HG03159 (cell line): ENCODE data around the gene MKX.
"Not testable (repeated sequence)": the region's sequence is repeated elsewhere in the genome, so short reads cannot be mapped to it uniquely, and the experiment has no call there.

Experiments
- ATAC-seq: cut with Tn5 transposase; IDR thresholded peaks from one replicate; pipeline ENCODE4 v1.9.1; 2021; ENCODE audit warnings: mild to moderate bottlenecking, moderate library complexity; ENCODE audit not compliant: unreplicated experiment

MKX gene

DNA sequence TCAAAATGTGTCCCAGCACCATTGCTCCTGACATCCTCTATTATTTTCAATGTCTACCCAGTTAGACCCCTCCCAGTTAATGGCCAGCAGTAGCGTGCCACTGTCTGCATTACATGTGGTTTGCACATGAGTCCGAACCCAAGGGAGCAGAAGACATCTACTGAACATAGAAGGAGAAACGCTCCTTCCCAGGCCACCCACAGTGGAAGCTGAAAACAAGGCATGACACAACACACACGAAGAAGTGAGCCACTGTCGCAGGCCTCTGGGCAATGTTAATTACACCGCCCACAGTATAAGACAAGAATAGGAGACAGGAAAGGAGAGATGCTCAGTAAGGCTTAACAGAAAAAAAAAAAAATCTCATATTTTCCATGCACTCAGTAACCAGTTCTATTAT lies 50.5 kb downstream of the MKX start:
- no peak for ATAC-seq

DNA sequence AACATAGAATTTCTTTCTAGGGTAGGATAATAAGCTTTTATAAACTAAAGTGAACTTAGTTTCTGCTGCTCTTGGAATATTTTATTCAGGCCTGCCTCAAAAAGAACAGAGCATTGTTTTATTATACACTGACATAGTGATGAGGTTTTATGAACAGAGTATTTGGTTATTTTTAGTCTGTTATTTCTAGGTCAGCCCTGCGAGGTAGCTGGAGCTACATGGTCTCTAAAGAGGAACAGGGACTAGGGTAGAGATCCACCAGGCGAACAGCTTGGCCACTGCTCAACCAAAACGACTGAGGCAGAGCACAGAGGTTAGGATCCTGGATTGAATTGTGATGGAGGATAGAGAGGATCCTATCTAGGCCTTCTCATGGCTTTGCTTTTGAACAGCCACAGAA lies 53.0 kb downstream of the MKX start:
- no peak for ATAC-seq

DNA sequence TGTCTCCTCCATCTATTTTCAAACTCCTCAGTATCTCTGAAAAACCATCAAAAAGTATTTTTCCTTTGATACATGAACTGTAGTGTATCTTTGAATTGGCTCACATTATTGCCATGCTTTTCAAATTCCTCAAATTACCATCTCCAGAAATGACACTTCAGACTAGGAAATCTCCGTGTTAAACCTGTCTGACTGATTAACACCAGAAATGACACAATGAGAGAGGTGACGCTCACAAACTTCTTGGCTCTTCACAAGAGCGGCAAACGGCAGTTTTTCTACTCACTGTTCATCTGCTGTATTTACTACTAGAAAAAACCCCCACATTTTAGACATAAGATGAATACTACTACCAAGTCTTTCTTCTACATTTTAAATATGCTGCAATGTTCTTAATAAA lies 56.6 kb downstream of the MKX start:
- no peak for ATAC-seq

DNA sequence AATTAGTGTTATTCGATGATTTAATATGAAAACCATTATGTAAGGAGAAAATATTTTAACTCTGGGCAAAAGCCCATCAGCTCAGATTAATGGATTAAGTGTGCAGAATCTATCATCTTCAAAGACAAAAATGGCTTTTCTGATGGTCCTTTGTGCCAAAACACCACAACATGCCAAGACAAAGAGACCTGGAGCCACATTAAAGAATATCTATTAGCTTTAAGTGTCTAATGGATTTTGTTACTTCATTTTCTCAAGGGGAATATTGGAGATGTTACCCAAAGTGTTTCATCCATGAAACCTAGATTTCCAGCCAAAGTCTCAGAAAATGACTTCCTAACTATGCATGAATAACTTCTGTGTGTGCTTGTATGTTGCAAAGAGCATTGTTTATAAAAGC lies 57.3 kb downstream of the MKX start:
- no peak for ATAC-seq

DNA sequence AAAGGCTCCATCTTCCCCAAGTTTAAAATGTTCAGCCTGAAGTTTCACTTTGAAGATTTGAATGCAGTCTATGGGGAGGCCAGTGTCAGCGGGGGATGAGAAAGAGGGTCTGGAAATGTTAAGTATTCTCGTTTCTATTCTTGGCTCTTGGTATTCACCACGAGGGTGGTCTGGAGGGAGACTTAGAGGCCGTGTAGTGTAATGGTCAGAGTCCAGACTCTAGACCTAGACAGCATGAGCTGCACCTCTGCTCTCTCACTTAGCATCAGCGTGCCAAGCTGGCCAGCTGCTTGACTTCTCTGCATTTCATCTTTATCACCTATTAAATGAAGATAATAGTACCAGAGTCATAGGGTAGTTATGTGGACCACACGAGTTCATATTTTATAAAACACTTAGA lies 57.9 kb downstream of the MKX start:
- ATAC-seq: no peak

DNA sequence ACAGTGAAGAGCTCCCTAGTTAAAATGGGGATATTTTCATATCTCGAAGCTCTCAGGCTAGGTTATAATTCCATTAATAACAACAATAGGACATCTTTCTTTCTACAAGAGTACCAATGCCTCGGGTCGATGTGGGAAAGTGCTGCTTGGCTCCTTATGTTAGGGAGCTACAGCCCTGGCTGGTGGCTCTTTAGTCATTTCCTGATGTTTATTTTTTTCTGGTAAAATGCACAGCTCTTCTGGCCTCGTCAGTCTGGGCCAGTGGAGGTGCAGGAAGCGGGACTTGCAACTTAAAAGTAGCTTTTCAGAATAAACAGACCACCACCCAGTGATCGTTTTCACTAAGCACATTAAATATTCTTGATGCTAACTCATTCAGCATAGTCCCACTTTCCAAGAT lies 58.3 kb downstream of the MKX start:
- no peak for ATAC-seq

DNA sequence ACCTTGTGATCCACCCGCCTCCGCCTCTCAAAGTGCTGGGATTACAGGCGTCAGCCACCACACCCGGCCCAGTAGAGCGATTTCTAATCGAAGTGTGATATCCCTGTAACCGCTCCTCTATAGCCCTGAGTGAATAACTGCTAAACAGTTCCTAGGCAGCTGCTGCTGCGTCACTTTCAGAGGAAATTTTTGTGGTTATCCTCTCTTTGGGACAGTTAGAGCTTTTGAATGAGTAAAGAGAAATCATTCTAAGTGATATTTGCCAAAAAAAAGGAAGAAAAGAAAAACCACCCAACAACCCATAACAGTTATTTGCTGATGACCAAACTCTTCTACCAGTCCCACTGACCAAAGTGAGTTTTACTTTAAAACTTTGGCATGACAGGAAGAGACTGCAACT lies 59.9 kb downstream of the MKX start:
- no peak for ATAC-seq

DNA sequence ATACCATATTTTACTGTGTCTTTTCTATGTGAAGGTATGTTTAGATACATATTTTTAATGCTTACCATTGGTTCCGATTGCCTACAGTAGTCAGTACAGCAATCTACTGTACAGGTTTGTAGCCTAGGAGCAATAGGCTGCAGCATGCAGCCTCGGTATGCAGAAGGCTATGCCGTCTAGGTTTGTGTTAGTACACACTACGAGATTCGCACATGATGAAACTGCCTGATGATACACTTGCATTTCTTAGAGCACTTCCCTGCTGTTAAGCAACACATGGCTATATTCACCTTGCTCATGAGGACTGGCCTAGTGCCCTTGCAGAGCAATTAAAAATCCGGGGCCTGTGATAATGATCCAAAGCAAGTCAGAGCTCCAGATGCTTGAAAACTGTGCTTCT lies 62.4 kb downstream of the MKX start:
- ATAC-seq: no peak

DNA sequence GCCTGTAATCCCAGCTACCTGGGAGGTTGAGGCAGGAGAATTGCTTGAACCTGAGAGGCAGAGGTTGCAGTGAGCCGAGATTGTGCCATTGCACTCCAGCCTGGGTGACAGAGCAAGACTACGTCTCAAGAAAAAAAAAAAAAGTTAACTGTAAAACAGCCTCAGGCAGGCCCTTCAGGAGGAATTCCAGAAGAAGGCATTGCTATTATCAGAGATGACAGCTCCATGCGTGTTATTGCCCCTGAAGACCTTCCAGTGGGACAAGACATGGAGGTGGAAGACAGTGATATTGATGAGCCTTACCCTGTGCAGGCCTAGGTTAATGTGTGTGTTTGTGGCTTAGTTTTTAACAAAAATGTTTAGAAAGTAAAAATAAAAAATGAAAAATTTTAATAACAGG lies 63.8 kb downstream of the MKX start:
- ATAC-seq: not testable (repeated sequence)

DNA sequence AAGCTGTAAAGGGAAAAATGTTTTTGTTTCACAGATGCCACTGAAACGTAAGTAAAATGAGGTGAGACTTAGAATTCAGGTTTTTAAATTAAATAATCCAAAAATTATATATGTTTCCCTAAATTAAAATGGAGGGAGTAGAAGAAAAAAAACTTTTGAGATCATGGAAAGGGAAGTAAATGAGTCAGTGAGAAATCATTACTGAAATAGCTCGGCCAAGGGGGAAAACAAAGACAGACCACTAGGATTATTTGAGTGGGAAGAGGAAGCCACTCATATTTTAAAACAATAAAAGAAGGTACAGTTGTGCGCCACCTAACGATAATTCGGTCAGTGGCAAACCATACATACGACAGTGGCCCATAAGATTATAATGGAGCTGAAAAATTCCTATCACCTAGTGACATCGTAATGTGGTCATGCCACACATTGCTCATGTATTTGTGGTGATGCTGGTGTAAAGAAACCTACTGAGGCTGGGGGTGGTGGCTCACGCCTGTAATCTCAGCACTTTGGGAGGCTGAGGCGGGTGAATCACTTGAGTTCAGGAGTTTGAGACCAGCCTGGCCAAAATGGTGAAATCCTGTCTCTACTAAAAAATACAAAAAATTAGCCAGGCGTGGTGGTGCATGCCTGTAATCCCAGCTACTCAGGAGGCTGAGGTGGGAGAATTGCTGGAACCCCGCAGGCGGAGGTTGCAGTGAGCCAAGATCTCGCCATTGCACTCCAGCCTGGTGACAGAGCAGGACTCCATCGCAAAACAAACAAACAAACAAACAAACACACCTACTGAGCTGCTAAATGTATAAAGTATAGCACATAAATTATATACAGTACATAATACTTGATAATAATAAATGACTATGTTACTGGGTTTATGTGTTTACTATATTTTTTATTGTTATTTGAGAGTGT lies 64.7 kb downstream of the MKX start:
- ATAC-seq: no peak

DNA sequence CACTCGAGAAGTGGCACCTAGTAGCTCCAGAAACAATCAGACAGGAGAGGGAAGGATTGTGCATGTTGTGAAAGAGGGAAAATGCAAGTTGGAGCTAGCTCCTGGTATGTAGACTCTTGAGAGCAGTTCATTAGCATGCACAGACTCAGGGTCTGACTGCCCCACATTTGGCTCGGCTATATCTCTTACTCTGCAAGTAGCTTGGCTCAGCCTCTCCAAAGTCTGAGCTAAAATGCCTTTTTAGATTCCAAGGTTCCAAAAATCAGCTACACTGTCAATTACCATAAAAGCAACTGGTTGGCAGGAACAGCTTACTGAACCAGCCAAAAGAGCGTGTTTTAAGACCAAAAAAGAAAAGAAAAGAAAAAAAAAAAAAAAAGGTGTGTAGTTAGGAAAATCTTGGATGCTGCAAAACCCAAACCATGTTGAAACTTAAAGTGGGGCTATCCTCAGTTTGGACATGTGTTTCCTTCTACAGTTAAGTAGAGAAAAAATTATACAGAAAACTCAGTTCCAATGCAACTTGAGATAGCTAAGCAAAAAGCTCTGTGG lies 65.5 kb downstream of the MKX start:
- no peak for ATAC-seq

DNA sequence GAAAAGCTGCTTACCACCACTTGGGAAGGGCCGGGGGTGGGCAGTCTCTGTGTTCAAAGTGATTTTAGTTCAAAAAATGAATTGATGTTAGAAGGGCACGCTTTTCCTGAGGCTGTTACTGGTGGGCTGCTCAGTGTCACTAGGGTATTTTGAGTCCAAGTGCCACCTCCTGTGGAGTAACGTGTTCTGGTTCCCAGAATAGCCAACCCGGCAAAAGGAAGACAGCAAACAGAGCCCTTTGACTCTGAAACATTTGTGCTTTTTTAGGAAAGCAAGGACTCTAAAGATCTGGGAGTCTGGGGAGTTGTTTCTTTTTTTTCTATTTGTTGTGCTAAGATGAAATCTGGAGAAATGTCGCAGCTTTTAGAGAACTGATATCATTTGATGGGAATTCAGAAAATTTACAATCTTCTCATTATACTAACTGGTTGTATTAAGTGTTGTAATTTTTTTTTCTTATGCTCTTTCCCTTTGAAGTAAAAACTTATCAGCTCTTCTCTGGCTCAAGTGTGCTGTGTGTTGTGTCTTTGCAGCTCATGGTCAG lies 66.2 kb downstream of the MKX start:
- no peak for ATAC-seq

DNA sequence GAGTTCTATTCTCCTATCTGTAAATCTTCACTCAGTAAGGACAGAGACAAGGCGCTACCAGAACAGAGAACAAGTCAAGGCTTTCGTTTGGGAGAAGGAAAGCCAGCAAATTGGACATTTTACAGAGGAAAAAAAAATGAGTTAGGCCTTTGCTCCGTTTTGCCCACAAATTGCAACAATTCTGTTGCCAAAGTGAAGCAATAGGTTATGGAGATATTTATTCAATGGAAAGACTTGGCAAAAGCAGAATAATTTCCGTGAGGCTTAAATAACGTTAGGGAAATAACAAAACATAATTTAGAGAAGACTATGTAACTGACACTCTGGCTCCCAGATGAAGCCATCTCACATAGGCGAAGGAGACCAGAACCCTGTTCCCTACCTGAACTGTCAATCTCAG lies 67.5 kb downstream of the MKX start:
- no peak for ATAC-seq

DNA sequence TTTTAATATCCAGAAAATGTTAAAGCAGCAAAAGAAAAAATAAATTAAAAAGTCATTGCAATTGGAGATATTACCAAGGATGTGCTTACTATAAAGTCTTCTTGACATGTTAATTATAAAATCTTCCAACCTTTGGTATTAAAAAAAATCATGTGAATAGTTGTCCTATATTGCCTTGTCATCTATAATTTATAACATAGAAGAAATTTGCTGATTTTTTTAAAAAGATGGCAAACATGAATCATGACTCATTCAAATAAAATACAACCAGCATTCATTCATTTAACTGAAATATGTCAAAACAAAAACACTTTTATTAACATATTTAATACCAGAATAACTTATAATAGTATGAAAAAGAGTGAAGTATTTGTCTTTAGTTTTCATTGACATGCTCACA lies 72.6 kb downstream of the MKX start:
- no peak for ATAC-seq

DNA sequence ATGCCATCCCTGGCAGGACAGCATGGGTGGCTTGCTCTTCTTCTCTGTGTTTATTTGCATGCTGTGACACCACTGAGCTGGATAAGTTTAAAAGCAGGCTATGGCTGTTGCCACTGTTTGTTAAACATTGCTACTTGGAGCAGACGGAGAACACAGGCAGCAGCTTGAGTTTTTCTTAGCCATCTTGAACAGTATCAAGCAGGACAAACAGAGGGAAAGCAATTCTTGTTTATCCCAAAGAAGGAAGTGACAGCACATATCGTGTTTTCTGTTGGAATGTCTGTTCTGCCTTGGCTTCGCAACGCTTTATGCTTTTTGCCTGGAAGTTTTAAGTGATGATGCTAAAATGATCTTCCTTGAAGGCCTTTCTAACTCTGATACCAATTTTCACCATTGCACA lies 73.8 kb downstream of the MKX start:
- no peak for ATAC-seq

DNA sequence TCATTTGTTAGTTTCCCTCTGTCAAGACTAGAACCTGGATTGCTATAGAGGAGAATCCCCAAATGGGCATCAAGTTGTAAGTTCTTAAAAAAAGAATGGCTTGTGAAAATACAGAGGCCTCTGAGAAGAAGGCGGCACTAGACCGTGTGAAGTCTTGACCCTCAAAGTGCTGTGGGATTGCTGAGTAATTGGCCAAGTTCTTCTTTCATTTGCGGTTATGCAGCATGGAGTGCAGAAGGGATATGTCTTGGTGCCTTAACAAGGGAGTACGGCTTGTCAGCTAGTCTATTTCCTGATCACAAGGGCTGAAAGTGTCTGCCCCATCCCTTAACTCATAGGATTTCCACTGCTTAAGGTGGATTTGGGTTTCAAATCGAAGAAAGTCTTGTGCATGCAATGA lies 81.2 kb downstream of the MKX start:
- ATAC-seq: no peak

DNA sequence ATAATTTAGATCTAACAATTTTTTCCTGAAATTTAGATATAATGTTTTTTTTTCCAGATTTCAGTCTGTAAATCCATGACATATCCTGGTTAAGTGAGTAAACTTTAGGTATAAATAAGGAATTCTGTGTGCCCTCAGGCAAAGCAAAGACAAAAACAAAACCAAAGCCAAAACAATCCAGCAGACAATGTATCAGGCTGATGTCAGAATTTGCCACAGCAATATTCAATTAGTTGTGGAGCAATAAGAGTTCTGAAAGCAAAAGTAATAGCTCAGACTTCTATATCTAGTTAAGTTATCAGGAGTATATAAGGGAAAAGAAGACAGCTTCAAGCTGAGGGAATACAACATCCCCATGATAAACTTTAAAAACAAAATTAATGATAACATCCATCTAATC lies 82.0 kb downstream of the MKX start:
- ATAC-seq: no peak

DNA sequence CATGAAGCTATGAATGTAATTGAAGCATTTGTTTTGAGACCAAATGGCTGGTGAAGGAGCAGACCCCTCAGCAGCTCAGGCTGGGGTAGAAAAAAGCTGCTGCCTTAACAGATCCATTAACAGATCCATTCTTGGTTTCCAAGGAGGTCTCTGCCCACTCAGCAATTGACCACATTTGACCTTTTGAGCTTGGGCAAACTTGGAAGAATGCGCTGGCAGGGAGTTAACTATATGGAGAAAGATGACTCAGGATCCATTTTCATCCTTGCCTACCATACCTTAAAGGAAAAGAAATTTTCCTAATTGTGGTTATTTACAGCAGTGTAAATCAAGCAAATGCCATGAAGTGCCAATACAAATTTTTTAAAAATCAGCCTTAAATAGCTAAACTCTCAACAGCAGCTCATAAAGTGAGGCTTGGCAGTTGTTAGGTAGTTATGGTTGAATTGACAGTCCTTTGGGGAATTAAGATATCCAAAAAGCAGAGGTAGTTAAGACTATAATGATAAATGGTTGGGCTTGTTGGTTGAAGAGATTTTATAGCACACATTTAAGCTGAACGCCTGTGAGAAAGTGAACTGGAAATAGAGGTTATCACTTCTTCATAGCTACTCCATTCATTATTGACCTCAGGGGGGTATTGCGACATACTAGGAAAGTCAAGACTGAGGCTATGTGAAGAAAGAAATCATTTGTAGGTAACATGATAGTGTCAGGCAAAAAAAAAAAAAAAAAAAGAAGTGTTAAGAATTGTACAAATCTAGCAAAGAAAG lies 83.9 kb downstream of the MKX start:
- no peak for ATAC-seq

DNA sequence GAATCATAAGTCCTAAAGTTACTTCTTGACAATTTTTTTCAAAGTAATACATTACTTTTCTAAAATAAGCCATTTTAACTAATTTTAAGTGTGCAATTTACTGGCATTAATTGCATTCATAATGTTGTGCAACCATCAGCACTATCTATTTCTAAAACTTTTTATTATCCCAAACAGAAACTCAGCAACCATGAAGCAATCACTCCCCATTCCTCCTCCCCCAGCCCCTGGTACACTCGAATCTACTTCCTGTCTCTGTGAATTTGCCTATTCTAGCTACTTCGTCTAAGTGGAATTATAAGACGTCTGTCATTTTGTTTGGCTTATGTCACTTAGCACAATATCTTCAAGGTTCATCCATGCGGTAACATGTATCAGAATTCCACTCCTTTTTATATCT lies 84.9 kb downstream of the MKX start:
- no peak for ATAC-seq

DNA sequence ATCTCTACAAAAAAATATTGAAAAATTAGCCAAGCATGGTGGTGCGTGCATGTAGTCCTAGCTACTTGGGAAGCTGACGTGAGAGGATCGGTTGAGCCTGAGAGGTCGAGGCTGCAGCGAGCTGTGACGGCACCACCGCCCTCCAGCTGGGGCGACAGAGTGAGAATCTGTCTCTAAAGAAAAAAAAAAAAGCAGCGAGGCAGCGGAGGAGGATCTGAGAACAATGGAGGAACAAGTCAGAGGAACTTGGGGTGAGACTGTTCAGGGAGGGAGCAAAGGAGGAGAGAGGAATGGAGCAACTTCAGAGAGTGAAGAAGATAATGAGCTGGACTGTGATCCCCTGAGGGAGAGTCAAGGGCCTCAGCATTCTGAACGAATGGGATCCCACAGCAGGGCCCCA lies 85.4 kb downstream of the MKX start:
- no peak for ATAC-seq

DNA sequence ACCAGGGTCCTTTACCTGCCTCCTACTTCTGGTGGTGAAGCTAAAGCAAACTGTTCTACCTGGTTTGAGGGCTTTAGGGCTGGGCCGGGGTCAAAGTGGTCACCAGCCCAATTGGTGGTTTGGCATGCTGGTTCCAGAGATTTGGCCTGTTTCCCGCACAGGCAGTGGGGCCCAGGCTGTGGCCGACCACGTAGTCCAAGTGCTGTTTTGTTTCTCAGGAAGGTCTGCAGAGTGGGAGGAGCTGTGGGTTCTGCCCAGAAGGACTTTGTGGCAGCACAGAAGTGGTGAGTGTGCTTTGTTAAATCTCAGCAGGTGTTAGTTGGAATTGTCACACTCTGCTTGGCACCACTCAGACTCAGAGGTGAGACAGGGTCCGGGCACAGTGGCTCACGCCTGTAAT lies 85.8 kb downstream of the MKX start:
- ATAC-seq: no peak

DNA sequence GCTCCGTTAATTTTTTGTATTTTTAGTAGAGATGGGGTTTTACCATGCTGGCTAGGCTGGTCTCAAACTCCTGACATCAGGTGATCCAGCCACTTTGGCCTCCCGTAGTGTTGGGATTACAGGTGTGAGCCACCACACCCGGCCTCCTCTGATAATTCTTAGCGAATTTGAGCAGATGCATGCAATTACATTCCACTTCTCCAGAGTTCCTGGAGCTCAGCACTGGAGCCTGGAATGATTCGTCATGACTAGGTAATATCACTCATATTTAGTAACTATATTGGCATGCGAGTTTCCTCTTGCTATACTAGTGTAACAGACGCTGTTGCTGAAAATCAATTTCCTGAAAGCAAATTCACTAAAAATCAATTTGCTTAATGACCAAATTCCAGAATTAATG lies 86.8 kb downstream of the MKX start:
- no peak for ATAC-seq
